GM19395 (cell line): Measurements from ENCODE around the gene HOXB5.

Experiments used
- ATAC-seq: cut with Tn5 transposase; IDR thresholded peaks from one replicate; pipeline ENCODE4 v1.9.1; 2021; ENCODE audit warnings: mild to moderate bottlenecking, moderate library complexity; ENCODE audit not compliant: unreplicated experiment

The HOXB5 gene

DNA sequence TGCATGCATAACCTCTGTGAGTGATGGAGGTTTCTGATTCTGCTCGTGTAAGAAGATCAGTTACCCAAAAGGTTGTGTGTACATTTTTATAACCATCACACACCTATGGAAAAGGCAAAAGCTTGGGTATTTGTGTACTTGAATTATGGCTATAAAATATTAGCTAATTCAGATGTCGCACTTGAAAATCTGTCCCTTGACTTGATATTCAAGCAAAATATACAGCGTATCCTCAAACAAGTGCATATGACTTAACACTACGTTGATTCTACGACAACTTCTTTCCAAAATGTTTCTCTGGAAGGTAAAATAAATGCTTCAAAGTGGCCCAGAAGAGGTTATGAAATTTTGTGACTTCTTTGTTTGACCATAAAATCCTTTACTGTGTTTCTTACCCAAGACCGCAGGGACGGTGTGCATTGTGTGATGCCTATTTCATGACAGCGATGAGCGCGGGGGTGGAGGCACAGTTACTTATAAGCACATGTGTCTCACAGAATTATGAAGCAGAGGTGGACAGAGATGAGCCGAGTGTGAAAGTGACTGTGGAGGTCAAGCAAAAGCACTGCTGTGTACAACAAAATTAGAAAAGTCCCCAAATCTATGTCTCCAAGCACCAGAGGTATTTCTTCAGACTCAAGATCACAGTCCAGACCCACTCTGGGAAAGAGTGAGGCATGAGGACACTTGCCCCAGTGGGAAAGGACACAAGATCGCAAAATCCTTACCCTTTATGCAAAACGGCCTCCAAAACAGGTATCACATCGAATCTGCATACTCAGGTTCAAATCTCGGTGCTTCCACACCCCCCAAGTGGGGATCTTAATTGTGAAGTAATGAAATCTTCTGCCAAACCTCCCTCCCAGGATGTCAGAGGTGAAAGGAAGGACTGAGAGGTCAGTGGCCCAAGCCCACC, 36.7 kb upstream of the HOXB5 start:
- ATAC-seq: no peak

DNA sequence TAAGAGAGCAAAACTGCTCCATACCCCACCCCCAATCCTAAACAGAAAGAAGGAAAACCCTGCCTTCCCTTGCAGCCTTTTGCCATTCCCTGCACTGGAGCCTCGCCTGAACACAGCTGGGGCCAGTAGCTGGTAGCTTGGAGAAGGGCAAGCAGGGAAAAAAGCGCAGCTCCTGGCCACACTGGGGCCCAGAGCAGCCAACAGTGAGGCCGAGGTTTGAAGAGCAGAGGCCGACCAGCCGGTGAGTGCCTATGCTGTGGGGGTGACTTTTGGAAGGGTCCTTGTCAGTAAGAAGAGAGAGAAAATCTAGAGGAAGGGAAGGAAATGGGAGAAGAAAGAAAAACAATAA, 35.8 kb upstream of the HOXB5 start:
- no peak for ATAC-seq

GRCh38 chr17:48628649-48629410, 35.3 kb upstream of the HOXB5 start:
- no peak for ATAC-seq

GRCh38 chr17:48627623-48628521, 34.3 kb upstream of the HOXB5 start:
- ATAC-seq: no peak

DNA sequence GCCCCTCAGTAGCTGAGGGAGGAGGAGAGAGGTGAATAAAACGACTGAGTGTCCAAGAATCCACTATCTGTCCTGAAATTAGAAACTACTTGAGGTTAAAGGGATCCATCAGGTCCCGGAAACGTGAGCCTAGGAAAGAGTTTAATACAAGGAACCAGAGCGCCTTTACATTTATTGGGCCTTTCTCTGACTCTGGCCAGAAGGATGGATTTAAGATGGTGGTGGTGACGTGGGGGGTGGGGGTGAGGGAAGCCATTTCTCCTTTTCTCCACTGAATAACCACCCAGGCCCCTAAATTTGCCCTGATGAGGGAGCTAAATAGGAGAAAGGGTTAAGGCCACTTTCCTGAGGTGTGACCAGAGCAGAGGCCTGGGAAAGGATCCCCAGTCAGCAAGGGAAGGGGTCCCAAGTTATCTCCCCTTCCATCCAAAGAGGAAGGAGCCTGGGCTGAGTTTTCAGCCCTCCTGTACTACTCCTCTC, 33.6 kb upstream of the HOXB5 start:
- no peak for ATAC-seq

DNA sequence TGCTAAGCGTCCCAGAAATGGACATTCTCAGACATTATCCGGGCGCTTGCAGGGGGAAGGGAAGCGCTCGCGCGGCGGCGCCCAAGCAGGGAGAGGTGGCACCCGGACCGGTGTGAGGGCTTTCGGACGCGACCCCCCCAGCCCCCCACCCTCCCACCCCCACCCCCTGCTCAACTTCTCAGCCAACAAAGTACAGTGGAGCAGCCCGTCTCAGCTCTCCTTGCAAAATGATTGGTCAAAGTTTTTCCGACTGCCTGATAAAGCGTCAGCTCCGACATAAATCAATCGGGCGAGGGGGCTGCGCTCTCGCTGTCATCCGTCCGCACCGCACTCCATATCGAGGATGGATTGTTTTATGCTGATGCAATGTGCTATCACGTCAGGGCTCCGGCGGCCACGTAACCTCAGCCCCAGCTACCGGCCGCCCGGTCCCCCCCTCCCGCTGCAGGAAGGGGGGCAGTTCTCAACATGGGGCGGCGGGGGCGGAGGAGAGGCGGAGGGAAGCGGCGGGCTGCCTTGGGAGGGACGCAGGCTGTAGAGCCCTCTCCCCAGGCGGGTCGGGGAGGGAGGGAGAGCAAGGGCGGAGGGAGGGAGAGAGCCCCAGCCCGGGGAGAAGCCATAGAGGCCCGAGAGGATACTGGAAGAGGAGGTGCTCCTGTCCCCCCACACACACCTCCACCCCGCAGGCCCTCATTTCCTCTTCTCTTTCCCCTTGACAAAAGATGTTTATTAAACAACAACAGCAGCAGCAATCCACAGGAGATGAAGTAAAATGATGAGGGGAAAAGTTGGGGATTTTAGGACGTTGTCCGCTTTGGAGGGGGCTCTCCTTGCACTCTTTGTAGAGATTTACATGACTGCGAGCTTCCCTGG, 32.9 kb upstream of the HOXB5 start, which contains the start of gene HOXB9:
TSS of gene HOXB9 (minus strand) at position 114 of the 873 bp plus-strand sequence. CDS start at position 25, 89 bp downstream.
- no peak for ATAC-seq

DNA sequence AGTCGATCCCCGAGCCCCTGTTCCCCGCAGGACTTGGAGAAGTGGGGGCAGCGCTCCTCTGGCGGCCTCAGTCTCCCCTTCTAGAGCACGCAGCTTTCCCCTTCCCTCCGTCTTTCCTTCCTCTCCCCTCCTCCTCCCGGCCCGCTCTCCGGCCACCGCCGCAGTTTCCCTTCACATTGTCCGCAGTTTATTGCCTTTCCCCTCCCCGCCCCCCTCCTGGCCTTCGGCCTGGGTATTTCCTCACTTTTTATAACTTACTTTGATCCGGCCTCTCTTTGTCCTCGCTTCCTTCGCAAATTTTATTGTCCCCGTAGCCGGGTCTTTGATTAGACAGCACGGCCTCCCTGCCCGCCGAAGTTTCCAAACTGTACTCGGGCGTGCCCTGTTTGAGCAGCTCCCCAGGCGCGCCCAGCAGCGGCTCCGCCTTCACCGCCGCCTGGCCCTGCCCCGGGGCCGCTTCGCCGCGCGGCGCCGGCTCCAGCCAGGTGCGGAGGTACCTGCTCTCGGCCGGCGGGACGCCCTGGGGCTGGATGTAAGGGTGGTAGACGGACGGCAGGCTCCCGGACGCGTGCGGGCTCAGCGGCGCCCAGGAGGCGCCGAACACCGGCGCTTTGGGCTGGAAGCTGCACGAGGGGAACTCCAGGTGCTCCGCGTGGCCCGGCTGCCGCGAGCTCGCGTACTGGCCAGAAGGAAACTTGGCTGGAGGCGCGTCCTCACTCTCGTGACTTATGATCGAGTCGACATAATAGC, 32.1 kb upstream of the HOXB5 start:
- no peak for ATAC-seq

- ATAC-seq: no peak
Measured at GRCh38 chr17:48624544-48625494, 31.2 kb upstream of the HOXB5 start.

DNA sequence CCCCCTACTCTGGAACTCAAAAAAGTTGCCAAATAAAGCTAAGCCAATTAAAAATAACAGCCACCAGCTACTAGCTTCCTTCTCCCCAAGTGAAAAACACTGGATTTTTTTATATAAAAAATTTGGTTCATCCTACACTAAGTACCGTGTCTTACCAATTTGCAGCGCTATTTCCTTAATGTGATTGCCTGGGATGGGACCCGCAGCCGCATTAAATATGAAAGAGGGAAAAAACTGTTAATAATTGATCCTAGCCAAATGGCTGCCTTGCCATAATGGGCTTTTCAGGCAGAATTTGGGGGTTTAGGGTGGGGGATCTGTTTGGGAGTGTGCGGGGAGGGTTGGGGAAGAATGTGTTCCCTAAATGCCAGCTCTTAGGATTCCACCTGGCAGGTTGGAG, 30.5 kb upstream of the HOXB5 start:
- no peak for ATAC-seq

GRCh38 chr17:48623583-48623982, 30.0 kb upstream of the HOXB5 start:
- no peak for ATAC-seq

GRCh38 chr17:48622857-48623256, 29.3 kb upstream of the HOXB5 start:
- no peak for ATAC-seq

- ATAC-seq: no peak
Measured at GRCh38 chr17:48621410-48622392, 28.1 kb upstream of the HOXB5 start.

GRCh38 chr17:48620461-48621139, 27.0 kb upstream of the HOXB5 start:
- no peak for ATAC-seq

DNA sequence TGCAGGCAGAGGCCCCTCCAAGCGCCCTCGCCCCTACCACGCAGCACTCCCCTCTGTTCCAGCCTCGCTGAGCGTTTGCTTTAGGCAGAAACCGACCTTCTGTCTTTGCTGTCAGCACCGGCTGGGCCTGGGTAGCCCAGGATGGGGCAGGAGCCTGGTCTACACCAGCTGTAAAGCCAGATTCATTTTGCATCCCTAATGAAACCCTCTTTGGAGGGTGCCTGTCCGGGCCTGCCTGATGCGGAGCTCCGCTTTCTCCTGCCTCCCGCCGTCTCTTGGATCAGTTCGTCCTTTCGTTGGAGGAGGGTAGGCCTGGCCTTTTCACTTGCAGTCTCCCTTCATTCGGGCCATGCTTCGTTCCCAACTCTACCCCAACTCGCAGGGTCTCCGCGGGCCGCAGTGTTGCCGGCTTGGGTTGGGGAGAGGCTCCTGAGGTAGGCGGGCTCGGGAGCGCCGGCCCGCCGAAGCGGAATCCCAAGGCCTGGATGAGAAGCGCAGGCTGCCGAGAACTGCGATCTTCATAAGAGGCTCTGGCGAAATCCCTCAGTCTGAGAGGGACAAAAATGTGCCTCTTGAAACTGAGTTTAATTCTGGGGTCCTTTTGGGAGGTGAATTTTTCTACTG, 26.4 kb upstream of the HOXB5 start:
- ATAC-seq: no peak

DNA sequence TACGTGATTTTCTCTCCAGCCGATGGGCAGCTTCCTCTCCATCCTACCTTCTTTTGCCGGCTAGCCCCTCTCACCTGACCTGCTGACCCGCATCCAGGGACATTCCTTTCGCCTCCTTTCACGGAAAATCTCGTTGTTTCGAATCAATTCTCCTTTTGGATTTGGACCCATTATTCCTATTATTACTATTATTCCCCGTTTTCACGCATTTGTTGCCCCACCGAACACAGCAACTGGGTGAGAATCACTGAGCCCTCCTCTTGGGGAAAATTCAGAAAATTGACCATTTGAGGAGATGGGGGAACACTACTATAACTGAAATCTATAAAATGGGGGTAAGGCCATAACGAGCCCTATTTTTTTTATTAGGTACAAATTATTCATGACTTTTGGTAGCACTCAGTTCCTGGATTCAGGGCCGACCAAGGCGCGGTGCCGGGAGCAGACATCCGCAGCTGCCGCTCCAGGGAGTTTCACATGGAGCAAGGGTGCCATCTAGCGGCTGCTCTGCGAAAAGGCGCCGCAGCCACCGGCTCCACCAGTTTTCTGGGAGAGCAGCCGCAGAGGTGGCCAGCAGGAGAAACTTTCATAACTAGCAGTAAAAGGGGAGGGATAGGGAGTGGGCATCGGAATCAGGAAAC, 24.8 kb upstream of the HOXB5 start:
- ATAC-seq: no peak
